ENCODE results near the gene ALDH1L1.

DNA sequence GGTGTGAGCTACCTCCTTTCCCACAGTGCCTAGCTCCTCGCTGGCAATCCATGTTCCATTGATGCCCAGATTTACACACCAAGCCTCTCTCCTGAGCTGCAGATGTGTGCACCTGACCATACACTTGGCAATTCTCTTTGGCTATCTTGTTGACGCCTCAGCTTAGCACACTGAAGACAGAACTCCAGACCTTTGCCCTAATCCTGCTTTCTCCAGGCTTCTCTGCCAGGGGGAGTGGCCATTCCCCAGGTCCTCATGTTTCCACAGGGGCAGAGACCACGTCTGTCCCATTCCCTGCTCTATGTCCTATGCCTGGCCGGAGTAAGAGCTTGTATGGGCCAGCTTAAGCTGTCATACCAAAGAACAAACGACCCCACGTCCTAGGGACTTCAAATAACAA is 30.2 kb upstream of the ALDH1L1 start:
- TF ChIP-seq, protein P1, sequence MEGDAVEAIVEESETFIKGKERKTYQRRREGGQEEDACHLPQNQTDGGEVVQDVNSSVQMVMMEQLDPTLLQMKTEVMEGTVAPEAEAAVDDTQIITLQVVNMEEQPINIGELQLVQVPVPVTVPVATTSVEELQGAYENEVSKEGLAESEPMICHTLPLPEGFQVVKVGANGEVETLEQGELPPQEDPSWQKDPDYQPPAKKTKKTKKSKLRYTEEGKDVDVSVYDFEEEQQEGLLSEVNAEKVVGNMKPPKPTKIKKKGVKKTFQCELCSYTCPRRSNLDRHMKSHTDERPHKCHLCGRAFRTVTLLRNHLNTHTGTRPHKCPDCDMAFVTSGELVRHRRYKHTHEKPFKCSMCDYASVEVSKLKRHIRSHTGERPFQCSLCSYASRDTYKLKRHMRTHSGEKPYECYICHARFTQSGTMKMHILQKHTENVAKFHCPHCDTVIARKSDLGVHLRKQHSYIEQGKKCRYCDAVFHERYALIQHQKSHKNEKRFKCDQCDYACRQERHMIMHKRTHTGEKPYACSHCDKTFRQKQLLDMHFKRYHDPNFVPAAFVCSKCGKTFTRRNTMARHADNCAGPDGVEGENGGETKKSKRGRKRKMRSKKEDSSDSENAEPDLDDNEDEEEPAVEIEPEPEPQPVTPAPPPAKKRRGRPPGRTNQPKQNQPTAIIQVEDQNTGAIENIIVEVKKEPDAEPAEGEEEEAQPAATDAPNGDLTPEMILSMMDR (conservative IDR thresholded peaks at IDR 0.05 in 1 of 2, IDR thresholded peaks at IDR 0.05 in 1 of 2; ENCODE audit: extremely low read depth in 1 of 2, insufficient read depth in 1 of 2, low read depth in 1 of 2, low read length in 2 of 2) = no peak
- TF ChIP-seq EZH2 (IDR thresholded peaks at IDR 0.05; ENCODE audit: borderline replicate concordance, low read length) = no peak
